SK-N-SH treated with all-trans-retinoic acid at 6 μM for 48 hours (cell line): ENCODE data around the gene PLCB1.

Experiments used
- BACH2 ChIP-seq: fragments of 250-450 bp; sonication (Bioruptor Pico); IDR thresholded peaks from 2 replicates; pipeline ENCODE4 v1.9.0; 2021; ENCODE audit warnings: mild to moderate bottlenecking, borderline replicate concordance
- CSDC2 ChIP-seq: fragments of 250-450 bp; sonication (Bioruptor Pico); IDR thresholded peaks from 2 replicates; pipeline ENCODE4 v1.5.0; 2020; ENCODE audit warnings: mild to moderate bottlenecking, moderate library complexity
- OSR1 ChIP-seq: fragments of 250-450 bp; sonication (Bioruptor Pico); IDR thresholded peaks from 2 replicates; pipeline ENCODE4 v1.8.0; 2022; ENCODE audit warnings: moderate library complexity, mild to moderate bottlenecking, inconsistent platforms
- PATZ1 ChIP-seq: fragments of 250-450 bp; sonication (Bioruptor Pico); IDR thresholded peaks from 2 replicates; pipeline ENCODE4 v1.8.0; 2020; ENCODE audit warnings: mild to moderate bottlenecking, moderate library complexity, borderline replicate concordance
- PPARA ChIP-seq: fragments of 250-450 bp; sonication (Bioruptor Pico); IDR thresholded peaks from 2 replicates; pipeline ENCODE4 v1.5.0; 2020; ENCODE audit warnings: mild to moderate bottlenecking, borderline replicate concordance
- SNAI2 ChIP-seq: fragments of 250-450 bp; sonication (Bioruptor Pico); IDR thresholded peaks from 2 replicates; pipeline ENCODE4 v1.5.0; 2020; ENCODE audit warnings: mild to moderate bottlenecking, moderate library complexity
- TOX ChIP-seq: fragments of 250-450 bp; sonication (Bioruptor Pico); IDR thresholded peaks from 2 replicates; pipeline ENCODE4 v1.8.0; 2021; ENCODE audit warnings: mild to moderate bottlenecking, moderate library complexity, borderline replicate concordance
- ZFP30 ChIP-seq: fragments of 450-650 bp; formaldehyde crosslinking; IDR thresholded peaks from 2 replicates; pipeline ENCODE4 v1.5.0; 2022; ENCODE audit warnings: mild to moderate bottlenecking, moderate library complexity
- ZNF70 ChIP-seq: fragments of 450-650 bp; formaldehyde crosslinking; IDR thresholded peaks from 2 replicates; pipeline ENCODE4 v1.5.0; 2020; ENCODE audit warnings: mild to moderate bottlenecking, moderate library complexity
- ZNF8 ChIP-seq: fragments of 450-650 bp; formaldehyde crosslinking; IDR thresholded peaks from 2 replicates; pipeline ENCODE4 v1.5.0; 2020; ENCODE audit warnings: mild to moderate bottlenecking, moderate library complexity
- TF ChIP-seq, protein P1 (sequence below): fragments of 250-450 bp; sonication (Bioruptor Pico); IDR thresholded peaks from 2 replicates; pipeline ENCODE4 v1.5.0; 2020; ENCODE audit warnings: mild to moderate bottlenecking, moderate library complexity

GRCh38 chr20:8196096-8196495 lies 64.0 kb downstream of the PLCB1 start:
- TF ChIP-seq TOX (CRISPR knock-in tag) (no peak), ZFP30 (no peak), CSDC2 (CRISPR knock-in tag) (no peak), PPARA (CRISPR knock-in tag) (no peak), PATZ1 (CRISPR knock-in tag) (no peak), SNAI2 (CRISPR knock-in tag) (no peak), OSR1 (CRISPR knock-in tag) (no peak), BACH2 (no peak), ZNF8 (no peak), ZNF70 (no peak)
- TF ChIP-seq, protein P1, sequence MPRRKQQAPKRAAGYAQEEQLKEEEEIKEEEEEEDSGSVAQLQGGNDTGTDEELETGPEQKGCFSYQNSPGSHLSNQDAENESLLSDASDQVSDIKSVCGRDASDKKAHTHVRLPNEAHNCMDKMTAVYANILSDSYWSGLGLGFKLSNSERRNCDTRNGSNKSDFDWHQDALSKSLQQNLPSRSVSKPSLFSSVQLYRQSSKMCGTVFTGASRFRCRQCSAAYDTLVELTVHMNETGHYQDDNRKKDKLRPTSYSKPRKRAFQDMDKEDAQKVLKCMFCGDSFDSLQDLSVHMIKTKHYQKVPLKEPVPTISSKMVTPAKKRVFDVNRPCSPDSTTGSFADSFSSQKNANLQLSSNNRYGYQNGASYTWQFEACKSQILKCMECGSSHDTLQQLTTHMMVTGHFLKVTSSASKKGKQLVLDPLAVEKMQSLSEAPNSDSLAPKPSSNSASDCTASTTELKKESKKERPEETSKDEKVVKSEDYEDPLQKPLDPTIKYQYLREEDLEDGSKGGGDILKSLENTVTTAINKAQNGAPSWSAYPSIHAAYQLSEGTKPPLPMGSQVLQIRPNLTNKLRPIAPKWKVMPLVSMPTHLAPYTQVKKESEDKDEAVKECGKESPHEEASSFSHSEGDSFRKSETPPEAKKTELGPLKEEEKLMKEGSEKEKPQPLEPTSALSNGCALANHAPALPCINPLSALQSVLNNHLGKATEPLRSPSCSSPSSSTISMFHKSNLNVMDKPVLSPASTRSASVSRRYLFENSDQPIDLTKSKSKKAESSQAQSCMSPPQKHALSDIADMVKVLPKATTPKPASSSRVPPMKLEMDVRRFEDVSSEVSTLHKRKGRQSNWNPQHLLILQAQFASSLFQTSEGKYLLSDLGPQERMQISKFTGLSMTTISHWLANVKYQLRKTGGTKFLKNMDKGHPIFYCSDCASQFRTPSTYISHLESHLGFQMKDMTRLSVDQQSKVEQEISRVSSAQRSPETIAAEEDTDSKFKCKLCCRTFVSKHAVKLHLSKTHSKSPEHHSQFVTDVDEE = no peak
